ENCODE results near the gene SYNGR3. TPM values are rescaled to one million over a fixed set of nuclear protein-coding genes. Genes with fewer than 3 reads are reported as not detected.

SYNGR3 gene
- polyA plus RNA-seq, 2 of the 4 experiments (the other 2 are of a cell fraction), result 4.1 to 4.9 TPM

- TF ChIP-seq ATOH8 (CRISPR knock-in tag; IDR thresholded peaks at IDR 0.05; ENCODE audit: low read depth), result peak; percentile 37; the same call in 1 of the 2 replicates
- no peak for TF ChIP-seq JUNB (IDR thresholded peaks at IDR 0.05)
- no peak for TF ChIP-seq MYC (IDR thresholded peaks at IDR 0.05; ENCODE audit: borderline replicate concordance, low read length)
- no peak for TF ChIP-seq RNF2 (IDR thresholded peaks at IDR 0.05; ENCODE audit: borderline replicate concordance, low read depth)
- TF ChIP-seq BHLHE40 (IDR thresholded peaks at IDR 0.05; ENCODE audit: low read depth, low read length), result no peak
- TF ChIP-seq HOXB5 (CRISPR knock-in tag; IDR thresholded peaks at IDR 0.05), result 0 out of 2 replicates have a peak, but pooled peaks have one; percentile 39
- peak; percentile 94 for TF ChIP-seq HOXA7 (CRISPR knock-in tag; IDR thresholded peaks at IDR 0.05)
- TF ChIP-seq KDM5A (IDR thresholded peaks at IDR 0.05), result no peak
- no peak for TF ChIP-seq EP300 (IDR thresholded peaks at IDR 0.05)
- peak; percentile 74 for TF ChIP-seq MAX (IDR thresholded peaks at IDR 0.05)
- TF ChIP-seq POLR2A (IDR thresholded peaks at IDR 0.05; ENCODE audit: low read length), result peak; percentile 60
Measured at GRCh38 chr16:1960665-1961630, 28.8 kb upstream of the SYNGR3 start (continued).

GRCh38 chr16:1961651-1962067 is 28.1 kb upstream of the SYNGR3 start:
- Histone ChIP-seq H3K9me3 (no peaks in the 10 kb centered on the region), H3K27ac (peak overlapping the region; percentile 92 to 97; a peak in 4 of 6 replicates), H3K4me3 (peak overlapping the region; percentile 88; the same call in 1 of the 3 replicates), H3K4me2 (peak overlapping the region; percentile 94), H3K4me1 (peaks cover 37% of the 10 kb centered on the region)
- CTCF ChIA-PET, result no interaction called here
- ATAC-seq (0 out of 6 replicates have a peak, but pooled peaks of 1 of the 2 experiments have one; percentile 1), FAIRE-seq (no peak), DNase-seq (ENCODE audit: low read depth in 1 of 2, low spot score in 1 of 2) (peak in 1 of 2 experiments; percentile 51)
- TF ChIP-seq CHD4 (IDR thresholded peaks at IDR 0.05; ENCODE audit: borderline replicate concordance) (no peak), SREBF2 (IDR thresholded peaks at IDR 0.05) (no peak), NR3C1 (IDR thresholded peaks at IDR 0.05) (no peak), JUN (IDR thresholded peaks at IDR 0.05) (peak in 1 of 2 experiments; percentile 76; a peak in 4 of 5 replicates), E2F6 (IDR thresholded peaks at IDR 0.05; ENCODE audit: borderline replicate concordance, low read depth) (no peak), REST (IDR thresholded peaks at IDR 0.05) (no peak), MAFK (IDR thresholded peaks at IDR 0.05; ENCODE audit: partially characterized antibody) (no peak), GATA3 (IDR thresholded peaks at IDR 0.05; ENCODE audit: borderline replicate concordance) (no peak), MAX (IDR thresholded peaks at IDR 0.05) (no peak), EP300 (IDR thresholded peaks at IDR 0.05) (no peak), ZSCAN20 (CRISPR knock-in tag; IDR thresholded peaks at IDR 0.05) (no peak), BCL3 (IDR thresholded peaks at IDR 0.05) (peak; percentile 65; the same call in 1 of the 3 replicates), RAD21 (conservative IDR thresholded peaks at IDR 0.05 in 1 of 2, IDR thresholded peaks at IDR 0.05 in 1 of 2) (no peak), SMC3 (IDR thresholded peaks at IDR 0.05) (no peak), BHLHE40 (IDR thresholded peaks at IDR 0.05; ENCODE audit: low read depth, low read length) (no peak), PBX3 (IDR thresholded peaks at IDR 0.05) (peak; percentile 10; the same call in 1 of the 2 replicates), CEBPB (IDR thresholded peaks at IDR 0.05) (no peak), CBX8 (IDR thresholded peaks at IDR 0.05) (no peak), FOSB (CRISPR knock-in tag; IDR thresholded peaks at IDR 0.05) (no peak), HOXA7 (CRISPR knock-in tag; IDR thresholded peaks at IDR 0.05) (no peak), TFCP2L1 (CRISPR knock-in tag; IDR thresholded peaks at IDR 0.05) (no peak), PHF8 (IDR thresholded peaks at IDR 0.05; ENCODE audit: borderline replicate concordance, low read depth) (no peak), MAZ (IDR thresholded peaks at IDR 0.05; ENCODE audit: borderline replicate concordance, low read depth, low read length) (no peak)
- 35% methylated on average over 6 of the region's 6 CpGs for WGBS (ENCODE audit: missing lambda C conversion rate)
- POLR2A ChIA-PET, result interaction anchor here (1.8 to 2.2 kb wide), 2 partner anchors 18 to 193 kb away, joined by 9 read pairs; partner anchors contain the start of genes MSRB1 and TRAF7

Measured in A549 (cell line).